Embryonic facial prominence (tissue), 1 donor: Measurements from ENCODE around the gene NUP85.
"Not testable (repeated sequence)": the region's sequence is repeated elsewhere in the genome, so short reads cannot be mapped to it uniquely, and the experiment has no call there.

Source experiments
- DNase-seq: peaks from one replicate; pipeline ENCODE4 v3.0.0-alpha.2; 2016; ENCODE audit errors: extremely low spot score

Gene NUP85

DNA sequence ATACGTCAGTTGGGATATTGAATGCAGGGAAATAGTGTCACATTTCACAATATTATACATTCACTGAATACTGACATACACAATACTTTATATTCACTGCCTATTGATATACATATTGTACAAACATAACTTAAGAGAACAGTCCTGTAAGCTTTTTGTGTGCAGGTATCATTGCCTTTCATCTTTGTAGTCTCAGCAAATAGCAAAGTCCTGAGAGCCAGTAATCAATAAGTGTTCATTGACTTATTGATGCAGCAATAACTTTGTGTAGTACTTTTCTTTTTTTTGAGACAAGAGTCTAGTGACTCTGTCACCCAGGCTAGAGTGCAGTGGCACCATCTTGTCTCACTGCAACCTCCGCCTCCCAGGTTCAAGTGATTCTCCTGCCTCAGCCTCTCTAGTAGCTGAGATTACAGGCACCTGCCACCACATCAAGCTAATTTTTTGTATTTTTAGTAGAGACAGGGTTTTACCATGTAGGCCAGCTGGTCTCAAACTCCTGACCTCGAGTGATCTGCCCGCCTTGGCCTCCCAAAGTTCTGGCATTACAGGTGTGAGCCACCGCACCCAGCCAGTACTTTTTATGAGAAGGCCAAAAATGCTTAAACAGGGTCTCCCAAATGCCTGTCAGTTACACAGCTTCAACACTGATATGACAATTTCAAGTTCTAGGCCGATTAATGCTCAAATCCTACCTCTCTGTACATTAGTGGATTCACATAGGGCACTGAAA lies 5.4 kb upstream of the NUP85 start:
- no peak for DNase-seq

- no peak for DNase-seq
Measured at GRCh38 chr17:75205793-75206163, 299 bp downstream of the NUP85 start.

DNA sequence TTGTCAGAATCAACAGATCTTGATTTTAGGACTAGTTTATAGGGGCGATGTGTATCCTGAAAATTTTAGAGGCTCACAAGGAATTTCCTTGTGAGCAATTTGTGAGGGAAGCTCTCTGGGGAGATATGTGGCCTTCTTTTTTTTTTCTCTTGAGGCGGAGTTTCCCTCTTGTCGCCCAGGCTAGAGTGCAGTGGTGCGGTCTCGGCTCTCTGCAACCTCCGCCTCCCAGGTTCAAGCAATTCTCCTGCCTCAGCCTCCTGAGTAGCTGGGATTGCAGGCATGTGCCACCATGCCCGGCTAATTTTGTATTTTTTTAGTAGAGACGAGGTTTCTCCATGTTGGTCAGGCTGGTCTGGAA lies 1.6 kb downstream of the NUP85 start:
- DNase-seq, result not testable (repeated sequence)

- no peak for DNase-seq
Measured at GRCh38 chr17:75207760-75208159, 2.3 kb downstream of the NUP85 start.

DNA sequence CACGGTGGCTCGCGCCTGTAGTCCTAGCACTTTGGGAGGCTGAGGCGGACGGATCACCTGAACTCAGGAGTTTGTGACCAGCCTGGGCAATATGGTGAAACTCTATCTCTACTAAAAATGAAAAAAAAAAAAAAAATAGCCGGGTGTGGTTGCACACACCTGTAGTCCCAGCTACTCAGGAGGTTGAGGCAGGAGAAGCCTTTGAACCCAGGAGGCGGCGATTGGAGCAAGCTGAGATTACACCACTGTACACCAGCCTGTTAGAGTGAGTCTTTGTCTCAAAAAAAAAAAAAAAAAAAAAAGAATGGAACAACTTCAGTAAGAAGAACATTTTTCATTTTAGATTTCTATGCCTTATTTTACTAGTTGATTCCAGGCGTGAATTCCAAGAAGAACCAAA lies 2.7 kb downstream of the NUP85 start:
- DNase-seq, result no peak

GRCh38 chr17:75209061-75209460 lies 3.6 kb downstream of the NUP85 start:
- no peak for DNase-seq

- no peak for DNase-seq
Measured at GRCh38 chr17:75218131-75218530, 12.7 kb downstream of the NUP85 start.

- DNase-seq, result no peak
Measured at GRCh38 chr17:75219815-75220214, 14.3 kb downstream of the NUP85 start.

DNA sequence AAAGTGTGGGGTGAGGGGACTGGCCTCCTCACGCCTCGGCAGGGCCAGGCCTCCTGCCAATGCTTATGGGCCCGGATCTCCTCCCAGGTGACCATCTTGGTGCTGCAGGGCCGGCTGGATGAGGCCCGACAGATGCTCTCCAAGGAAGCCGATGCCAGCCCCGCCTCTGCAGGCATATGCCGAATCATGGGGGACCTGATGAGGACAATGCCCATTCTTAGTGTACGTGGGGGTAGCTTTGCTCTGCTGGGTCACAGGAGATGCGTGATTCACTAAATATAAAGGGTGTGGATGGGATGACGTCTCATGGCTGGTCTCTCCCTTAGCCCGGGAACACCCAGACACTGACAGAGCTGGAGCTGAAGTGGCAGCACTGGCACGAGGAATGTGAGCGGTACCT lies 19.5 kb downstream of the NUP85 start:
- no peak for DNase-seq

DNA sequence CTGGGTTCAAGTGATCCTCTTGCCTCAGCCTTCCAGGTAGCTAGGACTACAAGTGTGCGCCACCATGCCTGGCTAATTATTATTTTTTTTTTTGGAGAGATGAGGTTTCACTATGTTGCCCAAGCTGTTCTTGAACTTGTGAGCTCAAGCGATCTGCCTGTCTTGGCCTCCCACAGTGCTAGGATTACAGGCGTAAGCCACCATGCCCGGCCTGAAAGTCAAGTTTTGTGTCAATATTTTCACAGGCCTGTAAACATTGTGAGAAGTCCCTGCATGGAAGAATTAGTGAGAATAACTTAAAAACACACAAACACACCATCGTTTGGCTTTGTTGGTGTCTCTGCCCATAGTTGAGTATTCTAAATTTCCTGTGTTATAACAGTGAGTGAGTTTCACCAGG lies 22.2 kb downstream of the NUP85 start:
- no peak for DNase-seq

- DNase-seq, result no peak
Measured at GRCh38 chr17:75228305-75228704, 22.8 kb downstream of the NUP85 start.

DNA sequence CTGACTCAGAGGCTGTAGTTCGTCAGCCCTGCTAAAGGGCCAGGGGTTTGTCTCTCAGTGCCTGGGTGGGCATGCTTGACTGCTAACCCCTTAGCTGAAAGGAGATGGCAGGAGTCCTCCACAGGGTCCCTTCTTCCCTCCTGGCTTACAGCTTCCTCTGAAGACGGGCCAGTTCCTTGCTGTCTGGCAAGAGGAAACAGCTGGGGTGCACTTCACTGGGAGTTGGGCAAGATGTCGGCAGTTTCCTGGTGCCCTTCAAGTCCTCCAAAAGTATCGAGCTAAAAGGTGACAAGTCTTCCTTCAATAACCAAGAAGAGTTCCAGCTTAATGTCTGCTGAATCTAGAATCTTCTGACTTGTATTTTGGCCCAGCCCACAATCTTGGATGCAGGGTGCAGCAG lies 23.4 kb downstream of the NUP85 start:
- DNase-seq, result no peak

DNA sequence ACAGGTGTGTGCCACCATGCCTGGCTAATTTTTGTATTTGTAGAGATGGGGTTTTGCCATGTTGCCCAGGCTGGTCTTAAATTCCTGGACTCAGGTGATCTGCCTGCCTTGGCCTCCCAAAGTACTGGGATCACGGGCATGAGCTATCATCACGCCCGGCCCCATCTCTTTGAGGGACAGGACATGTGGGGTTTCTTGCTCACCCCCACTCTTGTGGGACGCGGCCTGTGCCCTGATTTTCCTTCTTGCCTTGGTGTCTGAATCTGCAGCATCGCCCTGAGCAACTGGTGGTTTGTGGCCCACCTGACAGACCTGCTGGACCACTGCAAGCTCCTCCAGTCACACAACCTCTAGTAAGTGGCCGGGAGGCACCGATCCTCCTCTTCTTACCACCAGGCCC lies 25.6 kb downstream of the NUP85 start:
- DNase-seq, result no peak

GRCh38 chr17:75231741-75232464 lies 26.4 kb downstream of the NUP85 start:
- DNase-seq, result no peak

DNA sequence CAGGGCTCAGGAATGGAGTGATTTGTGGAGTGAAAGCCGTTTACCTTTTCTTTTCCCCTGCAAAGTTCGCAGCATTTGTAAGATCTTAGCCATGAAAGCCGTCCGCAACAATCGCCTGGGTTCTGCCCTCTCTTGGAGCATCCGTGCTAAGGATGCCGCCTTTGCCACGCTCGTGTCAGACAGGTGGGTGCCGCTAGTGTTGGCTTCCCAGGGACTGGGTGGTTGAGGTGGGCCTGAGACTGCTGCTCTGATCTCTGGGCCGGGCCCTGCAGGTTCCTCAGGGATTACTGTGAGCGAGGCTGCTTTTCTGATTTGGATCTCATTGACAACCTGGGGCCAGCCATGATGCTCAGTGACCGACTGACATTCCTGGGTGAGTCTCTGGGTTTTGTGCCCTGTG lies 27.3 kb downstream of the NUP85 start:
- DNase-seq, result no peak

- no peak for DNase-seq
Measured at GRCh38 chr17:75237100-75238014, 31.9 kb downstream of the NUP85 start.

- DNase-seq, result no peak
Measured at GRCh38 chr17:75238020-75238580, 32.6 kb downstream of the NUP85 start.

DNA sequence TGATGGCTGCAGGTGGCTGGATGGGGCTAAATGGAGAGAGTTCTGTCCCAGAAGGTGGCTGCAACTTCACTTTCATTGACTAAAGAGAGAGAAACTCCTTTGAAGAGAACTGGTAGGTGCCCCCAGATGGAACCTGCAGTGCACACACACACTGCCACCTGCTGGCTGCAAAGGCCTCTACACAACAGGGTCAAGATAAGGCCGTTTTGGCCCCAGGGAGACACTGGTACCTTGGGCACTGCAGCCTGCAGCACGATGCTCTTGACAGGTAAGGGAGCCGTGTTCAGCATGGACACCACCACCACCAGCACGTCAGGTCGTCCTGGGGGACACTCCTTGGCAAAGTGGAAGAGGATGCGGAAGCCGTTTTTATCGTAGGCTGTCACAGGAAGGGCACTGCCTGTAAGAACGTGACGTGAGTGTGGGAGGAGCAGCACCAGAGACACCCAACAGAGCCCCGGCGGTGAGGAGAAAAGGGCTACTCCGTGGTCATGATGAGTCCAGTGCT lies 33.3 kb downstream of the NUP85 start:
- DNase-seq, result no peak

GRCh38 chr17:75239214-75239613 lies 33.7 kb downstream of the NUP85 start:
- DNase-seq, result no peak

DNA sequence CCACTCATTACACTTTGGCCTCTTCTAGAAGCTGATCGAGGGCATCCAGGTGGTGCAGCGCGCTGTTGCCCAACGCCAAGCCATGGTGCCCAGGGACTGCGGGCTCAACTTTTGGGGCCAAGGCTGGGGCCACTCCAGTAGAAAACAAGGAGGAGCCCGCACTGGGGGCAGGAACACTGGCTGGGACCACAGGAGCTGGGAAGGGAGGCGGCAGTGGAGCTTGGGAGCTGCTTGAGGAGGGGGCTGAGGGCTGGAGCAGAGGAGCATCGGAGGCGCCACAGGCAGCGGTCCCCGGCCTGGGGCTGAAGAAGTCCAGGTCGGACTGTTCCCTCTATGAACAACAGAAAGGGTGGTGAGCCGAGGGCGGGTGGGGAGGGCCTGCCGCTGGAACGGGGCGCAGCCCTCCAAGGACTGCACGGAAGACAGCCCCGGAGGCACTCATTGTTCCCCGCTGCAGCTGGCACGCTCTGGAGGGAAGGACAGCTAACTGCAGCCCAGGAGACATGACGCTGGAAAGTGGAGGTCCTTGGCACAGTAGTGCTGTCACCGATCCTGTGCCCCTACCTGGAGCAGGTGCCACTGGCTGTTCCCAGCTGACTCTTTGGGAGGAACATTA lies 34.4 kb downstream of the NUP85 start:
- no peak for DNase-seq

DNA sequence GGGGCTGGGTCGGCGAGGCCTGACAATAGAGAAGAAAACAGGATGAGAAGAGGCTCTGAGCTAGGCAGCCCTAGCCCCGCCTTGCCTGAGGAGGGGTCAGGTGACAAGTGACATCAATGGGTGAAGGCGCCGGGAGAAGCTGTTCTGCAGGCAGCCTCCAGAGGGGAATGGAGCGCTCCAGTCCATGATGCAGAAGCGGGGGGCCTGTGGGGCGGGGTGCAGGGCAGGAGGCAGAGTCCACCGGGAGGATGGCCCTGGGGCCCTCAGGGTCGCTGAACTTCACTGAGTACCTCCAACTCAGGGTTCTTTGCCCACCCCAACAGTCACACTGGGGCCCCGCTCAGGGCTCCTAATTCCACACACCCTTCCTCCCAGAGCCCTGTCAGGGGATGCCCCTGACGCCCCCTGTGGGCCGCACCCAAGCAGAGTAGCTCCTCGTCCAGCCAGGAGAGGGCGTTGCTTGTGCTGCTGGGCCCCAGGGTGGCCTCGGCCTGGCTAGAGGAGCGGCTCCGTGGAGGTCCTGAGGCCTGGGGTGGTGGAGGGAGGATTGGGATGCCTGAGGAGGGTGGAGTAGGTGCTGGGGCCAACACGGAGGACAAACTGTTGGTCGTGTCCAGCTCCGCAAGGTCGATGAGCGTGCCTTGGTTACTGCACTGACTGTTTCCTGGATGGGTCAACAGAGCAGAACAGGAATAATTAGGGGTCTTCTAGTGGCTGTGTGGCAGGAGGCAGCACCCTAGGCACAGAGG lies 35.1 kb downstream of the NUP85 start:
- DNase-seq, result no peak
